Measurements from ENCODE around the gene PGP.
"Not testable (repeated sequence)": the region's sequence is repeated elsewhere in the genome, so short reads cannot be mapped to it uniquely, and the experiment has no call there.

The PGP gene

DNA sequence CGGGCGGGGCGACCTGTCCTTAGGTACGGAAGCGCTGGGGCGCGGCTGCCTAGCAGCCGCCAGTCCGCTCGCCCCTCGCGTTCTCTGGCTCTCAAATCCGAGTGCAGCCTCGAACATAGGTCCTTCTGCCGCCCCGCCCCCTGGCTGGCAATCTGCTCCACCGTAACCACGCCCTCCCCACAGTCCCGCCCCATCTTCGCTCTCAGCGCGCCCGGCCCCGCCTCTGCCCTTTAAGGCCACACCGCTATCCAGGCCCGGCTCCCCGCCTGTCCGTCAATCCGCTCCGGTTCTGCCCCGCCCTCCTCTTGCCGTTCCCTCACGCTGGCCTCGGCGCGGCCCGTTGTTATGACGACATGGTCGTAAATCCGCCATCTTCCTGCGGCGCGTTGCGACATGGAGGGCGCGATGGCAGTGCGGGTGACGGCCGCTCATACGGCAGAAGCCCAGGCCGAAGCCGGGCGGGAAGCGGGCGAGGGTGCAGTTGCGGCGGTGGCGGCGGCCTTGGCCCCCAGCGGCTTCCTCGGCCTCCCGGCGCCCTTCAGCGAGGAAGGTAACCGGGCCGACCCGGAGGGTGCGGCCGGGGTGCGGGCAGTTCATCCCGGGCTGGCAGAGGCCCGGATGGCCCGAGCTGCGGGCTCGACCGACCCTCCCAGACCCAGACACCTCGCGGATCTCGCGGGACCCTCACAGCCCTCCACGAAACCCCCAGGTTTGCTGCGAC lies 8.7 kb upstream of the PGP start, which contains the start of gene E4F1:
Gene E4F1 (plus strand): TSS at position 371 of the 721 bp plus-strand sequence. CDS start 23 bp downstream, at position 394.
- peak; percentile 99 for DNase-seq (ENCODE audit: low spot score)

DNA sequence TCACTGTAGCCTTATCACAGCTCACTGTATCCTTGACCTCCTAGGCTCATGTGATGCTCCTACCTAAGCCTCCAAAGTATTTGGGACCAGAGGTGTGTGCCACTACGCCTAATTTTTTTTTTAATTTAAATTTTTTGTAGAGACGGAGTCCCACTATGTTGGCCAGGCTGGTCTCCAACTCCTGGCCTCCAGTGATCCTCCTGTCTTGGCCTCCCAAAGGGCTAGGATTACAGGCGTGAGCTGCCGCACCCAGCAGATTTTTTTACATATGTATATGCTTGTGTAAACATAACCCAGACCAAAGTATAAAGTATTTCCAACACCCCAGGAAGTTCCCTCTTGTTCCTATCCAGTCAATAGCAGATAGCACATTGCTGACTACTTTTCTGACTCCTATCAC lies 1.7 kb upstream of the PGP start:
- DNase-seq (ENCODE audit: low spot score) = no peak

DNA sequence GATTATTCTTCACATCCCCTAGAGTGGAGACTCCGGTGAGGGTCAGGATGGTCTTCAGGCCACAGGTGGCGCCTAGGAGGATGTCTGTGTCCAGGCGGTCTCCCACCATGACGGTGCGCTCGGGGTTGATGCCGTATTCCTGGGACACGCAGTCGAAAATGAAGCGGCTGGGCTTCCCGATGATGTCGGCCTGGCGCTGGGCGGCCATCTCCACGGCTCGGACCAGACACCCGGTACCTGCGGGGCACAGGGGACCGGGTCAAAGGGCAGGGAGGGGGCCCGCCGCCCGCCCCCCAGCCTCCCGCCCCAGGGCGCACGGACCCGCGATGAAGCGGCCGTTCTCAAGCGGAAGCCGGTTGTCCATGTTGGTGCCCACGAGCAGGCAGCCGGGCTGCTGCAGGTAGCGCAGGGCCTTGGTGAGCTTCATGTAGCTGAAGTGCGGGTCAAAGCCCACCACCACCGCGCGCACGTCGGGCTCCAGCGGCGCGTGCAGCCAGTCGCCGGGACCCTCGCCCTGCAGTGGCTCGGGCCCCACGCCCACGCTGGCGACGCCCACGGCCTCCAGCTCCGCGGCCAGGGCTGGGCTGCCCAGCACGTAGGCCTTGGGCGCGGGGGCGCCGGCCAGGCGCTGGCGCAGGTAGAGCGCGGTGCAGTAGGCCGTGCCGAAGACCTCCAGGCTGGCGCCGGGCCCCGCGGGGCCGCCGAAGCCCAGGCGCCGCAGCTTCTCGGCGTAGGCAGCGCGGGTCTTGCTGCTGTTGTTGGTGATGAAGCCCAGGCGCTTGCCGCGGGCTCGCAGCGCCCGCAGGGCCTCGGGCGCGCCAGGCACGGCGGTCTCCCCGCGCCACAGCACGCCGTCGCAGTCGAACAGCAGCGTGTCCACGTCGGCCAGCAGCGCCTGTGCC lies 572 bp downstream of the PGP start:
- no peak for DNase-seq (ENCODE audit: low spot score)

DNA sequence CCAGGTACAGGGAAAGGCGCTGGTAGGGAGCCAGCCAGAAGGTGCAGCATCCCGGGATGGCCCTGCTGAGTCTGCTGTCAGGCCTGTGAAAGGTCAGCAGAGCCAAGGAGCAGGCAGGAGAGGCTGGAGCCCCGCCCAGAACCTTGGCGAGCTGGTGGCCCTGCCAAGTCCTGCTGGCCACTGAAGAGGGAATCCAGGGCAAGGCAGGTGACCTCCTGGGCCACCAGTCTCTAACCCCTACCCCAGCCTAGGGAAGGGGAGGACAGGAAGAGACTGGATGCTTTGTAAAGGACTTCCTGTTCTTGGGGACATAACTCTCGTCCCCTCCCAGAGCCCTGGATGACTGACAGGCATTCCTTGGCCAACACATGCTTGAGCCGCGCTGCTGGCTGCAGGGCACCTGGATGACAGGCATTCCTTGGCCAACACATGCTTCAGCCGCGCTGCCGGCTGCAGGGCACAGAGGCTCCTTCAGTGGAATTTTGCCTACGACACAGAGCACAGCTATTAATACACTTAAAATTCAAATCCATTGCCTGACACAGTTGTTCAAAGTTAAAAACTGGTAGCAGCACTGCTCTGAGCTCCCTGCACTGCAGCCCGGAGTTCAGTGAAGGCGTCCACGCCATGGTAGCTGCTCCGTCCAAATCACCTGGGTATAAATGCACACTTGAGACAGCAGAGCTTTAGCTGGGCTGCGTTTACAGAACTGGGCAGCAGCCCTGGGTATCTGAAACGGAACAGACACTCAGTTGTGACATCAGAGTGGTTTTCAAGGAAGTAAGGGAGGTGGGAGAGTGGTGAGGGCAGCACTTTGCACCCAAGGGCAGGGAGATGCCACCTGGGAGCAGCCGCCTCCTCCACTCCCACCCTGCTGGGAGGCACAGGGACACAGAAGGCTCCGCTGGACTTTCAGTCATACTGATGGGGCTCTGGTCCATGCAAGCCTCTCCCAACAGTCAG lies 2.0 kb downstream of the PGP start:
- DNase-seq (ENCODE audit: low spot score) = no peak

DNA sequence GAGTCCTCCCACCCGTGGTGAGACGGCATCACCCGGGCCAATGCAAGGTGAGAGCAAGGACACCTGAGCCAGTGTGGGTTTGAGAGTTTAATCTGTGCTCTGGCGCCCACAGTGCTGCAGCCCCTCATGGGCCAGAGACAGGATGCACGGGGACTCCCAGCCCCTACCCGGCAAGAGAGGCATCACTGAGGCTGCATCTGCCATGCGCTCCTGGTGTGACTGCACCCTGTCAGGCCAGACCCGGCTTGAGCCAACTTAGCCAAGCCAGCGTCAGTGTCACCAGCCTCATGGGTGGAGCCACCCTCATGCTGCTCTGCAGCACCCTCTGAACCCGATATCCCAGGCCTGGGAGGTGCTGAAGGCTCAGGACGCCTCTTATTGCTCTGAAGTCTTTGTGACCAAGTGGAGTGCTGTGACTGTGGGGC lies 2.7 kb downstream of the PGP start:
- no peak for DNase-seq (ENCODE audit: low spot score)

DNA sequence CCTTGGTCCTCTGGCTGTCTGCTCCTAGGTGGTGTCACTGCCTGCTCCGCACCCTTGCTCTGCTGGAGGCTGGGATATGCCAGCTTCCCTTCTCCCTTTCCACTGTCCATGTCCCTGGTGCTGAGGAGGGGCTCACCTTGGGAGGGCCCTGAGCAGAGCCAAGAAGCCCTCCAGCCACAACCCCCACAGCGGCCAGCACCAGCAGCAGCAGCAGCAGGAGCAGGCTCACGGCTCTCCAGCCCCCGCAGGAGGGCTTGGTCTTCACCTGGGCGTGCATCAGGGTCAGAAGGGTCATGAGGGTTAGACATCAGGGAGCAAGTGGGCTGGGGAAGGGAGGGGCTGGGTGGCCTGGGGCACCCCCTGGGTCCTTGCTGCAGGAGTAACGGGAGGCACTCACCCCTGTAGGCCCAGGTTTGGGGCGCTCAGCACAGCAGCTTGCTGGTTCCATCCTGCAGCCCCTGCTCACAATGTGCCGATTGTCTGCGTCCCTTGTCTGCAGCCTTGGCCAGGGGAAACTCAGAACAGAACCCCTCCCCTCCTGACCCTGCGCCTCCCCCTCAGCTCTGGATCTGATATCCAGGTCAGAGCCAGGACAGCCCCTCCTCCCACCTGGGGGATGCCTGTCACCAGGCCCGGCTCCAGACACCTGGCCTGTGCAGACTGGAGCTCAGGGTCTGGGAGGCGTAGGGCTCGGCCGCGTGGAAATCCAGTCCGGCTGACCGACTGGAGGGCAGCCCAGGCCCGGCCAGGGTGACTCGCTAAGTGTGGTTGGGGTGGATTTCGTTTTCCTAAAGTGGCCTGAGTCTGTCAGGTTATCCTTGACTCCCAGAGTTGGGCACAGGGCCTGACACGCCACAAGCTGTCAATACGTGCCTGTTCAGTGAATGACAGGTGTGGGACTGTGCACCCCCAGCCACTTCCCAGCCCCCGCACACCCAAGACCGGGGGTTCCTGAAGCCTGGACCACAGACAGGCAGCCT lies 4.0 kb downstream of the PGP start, which contains the start of gene BRICD5:
Gene BRICD5 (minus strand): TSS at position 478 of the 980 bp plus-strand sequence. CDS start 30 bp downstream, at position 448.
- no peak for DNase-seq (ENCODE audit: low spot score)

DNA sequence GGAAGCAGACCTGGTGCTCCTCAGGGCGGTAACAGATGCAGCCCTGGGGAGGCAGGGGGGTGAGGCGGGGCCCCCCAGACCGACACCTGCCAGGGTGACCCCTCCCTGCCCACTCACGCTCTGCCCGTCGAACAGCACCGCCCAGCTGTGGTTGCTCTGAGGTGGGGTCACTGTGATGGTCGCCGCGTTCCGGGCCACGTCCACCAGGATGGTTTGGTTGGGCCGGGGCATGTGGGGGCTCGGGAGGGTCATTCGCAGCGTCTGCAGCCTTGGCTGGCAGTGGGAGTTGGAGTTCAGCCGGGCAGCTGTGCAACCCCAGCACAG lies 4.7 kb downstream of the PGP start:
- no peak for DNase-seq (ENCODE audit: low spot score)

DNA sequence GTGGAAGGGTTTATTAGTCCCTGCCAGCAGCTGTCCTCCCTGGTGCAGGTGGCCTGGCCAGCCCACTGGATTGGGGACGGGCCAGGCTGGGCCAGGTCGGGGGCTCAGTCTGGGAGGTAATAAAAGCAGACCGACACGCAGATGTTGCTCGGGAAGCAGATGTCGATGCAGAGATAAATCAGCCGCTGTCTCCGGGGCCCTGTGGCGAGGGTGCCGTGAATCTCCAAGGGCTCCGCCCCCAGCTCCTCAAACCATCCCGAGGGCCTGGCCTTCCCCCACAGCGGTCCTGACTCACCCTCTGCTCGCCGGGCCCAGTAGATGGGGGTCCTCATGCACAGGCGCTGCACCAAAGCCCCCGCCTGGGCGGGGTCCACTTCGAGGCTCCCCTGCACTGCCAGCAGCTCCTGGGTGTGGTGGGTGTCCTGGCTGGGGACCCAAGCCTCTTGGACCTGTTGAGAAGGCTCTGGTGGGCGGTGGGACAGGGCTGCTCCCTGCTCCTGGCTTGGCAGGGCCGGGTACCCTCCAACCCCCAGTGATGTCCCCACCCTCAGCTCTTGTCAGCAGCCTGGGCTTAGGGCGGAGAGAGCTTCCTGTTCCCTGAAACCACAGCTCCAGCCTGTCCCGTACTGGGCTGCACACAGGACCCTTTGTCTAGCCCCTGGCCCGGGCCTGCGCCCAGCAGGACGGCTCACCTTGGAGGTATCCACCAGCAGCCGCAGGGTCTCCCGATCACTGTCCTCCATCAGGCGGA lies 5.2 kb downstream of the PGP start:
- DNase-seq (ENCODE audit: low spot score) = no peak

DNA sequence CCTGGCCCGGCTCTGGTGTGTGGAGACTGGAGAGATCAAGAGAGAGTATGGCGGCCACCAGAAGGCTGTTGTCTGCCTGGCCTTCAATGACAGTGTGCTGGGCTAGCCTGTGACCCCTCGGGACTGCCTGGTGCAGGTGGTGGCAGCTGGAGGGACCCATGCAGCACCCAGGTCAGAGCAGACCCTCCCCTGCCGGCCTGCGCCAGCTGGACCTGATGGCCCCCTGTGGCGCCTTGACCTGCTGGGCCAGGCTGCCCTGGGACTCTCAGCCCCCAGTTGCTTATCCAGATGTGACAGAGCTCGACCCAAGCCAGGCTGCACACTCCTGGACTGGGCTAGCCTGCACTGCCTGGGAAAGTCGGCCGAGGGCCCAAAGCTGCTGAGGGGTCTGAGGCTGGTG lies 5.9 kb downstream of the PGP start:
- DNase-seq (ENCODE audit: low spot score) = no peak

DNA sequence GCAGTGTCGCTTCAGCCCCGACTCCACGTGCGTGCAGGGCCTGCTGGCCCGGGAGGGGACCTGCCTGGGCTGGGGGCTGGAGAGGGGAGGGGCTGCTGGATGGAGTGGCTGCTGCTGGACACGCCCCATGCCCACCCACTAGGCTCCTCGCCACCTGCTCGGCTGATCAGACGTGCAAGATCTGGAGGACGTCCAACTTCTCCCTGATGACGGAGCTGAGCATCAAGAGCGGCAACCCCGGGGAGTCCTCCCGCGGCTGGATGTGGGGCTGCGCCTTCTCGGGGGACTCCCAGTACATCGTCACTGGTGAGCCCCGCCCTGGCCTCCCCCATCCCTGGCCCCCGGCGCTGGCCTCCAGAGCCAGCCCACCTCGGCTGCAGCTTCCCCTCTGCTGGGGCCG lies 6.3 kb downstream of the PGP start:
- no peak for DNase-seq (ENCODE audit: low spot score)

DNA sequence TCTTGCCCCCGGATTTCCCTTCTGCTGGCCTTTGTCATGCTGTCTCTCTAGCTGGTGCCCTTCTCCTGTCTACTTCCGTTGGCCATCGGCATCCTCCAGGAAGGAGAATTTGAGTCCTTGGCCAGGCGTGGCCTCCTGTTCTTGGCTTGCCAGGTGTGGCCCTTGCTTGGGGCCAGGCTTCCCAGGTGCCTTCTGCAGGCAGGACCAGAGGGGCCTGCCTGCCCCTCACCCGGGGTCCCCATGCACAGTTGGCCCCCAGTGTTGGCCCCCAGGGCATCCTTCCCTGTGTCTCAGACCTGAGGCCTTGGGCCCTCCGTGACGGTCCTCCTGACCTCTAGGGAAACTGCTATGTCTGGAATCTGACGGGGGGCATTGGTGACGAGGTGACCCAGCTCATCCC lies 6.8 kb downstream of the PGP start:
- no peak for DNase-seq (ENCODE audit: low spot score)

DNA sequence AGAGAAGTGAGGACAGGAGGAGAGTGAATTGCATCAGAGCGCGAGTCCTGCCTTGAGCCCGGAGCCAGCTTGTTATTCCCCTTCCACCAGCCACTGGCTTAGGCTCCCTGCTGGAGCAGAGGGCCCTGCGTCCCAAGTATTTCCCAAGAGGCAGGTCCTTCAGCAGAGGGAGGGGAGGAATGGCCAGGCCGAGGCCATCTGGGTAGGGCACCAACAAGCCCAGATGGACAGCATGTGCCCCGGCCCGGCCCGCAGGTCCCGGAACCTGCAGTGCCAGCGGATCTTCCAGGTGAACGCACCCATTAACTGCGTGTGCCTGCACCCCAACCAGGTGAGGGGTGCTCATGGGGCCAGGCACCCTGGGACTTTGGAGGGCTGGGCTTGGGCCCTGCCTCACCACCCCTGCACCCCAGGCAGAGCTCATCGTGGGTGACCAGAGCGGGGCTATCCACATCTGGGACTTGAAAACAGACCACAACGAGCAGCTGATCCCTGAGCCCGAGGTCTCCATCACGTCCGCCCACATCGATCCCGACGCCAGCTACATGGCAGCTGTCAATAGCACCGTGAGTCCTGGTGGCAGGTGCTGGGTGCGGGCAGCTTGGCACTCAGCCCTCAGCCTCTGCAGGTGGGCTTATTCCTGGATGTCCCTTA lies 7.7 kb downstream of the PGP start:
- no peak for DNase-seq (ENCODE audit: low spot score)

DNA sequence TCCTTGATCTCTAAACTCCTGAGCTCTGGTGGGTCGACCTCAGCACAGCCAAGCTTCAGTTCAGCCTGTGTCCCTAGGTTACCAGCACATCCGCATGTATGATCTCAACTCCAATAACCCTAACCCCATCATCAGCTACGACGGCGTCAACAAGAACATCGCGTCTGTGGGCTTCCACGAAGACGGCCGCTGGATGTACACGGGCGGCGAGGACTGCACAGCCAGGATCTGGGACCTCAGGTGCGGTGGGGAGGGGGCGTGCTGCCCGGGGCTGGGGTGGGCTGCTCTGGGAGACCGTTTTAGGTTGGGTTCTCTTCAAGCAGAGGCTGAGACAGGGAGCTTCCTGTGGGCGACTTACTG lies 8.2 kb downstream of the PGP start:
- no peak for DNase-seq (ENCODE audit: low spot score)

DNA sequence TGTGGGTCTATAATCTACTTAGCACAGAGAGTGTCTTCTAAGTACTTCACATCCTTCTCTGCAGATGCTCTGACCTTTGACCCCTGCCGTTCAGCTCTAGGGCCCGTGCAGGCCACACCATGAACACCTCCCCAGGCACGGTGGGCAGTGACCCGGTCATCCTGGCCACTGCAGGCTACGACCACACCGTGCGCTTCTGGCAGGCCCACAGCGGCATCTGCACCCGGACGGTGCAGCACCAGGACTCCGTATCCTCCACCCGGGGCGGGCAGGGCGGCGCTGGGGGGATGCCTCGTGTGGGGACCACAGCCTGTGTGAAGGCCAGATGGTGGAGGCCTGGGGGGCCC lies 8.7 kb downstream of the PGP start:
- DNase-seq (ENCODE audit: low spot score) = no peak

DNA sequence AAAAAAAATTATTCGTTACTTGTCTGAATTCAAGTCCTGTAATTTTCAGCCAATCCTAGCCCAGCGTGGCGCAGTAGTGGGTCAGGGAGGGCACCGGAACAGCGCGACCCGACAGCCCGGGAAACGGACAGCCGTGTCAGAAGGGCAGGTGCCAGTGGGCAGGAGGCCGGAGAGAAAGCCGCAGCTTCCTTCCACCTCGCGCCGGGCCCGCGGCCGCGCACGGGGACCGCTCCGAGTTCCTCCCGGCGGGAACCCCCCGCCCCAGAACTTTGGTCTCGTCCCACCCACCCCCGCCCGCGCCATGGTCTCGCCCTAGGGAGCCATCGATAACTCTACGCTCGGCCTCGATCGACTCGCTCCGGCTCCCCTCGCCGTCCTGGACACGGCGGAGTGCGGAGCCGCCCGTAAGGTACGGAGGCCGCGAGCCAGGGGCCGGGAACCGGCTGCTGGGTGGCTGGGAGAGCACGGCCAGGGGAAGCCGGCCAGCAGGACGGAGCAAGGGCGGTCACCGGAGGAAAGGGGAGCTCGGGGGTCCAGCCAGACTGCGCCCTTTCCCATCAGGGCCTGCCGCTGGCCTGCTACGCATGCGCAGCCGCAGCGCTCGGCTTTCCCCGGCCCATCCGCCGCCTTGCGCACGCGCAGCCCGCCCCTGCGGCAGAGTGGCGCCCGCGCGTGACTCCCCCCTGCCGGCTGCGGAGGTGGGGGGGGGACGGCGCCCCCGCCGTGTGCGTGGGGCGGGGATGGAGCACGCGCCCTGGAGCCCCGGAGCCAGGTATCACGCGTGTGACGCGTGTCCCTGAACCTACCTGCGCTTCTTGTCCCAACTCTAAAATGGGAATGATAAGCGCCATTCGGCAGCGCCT lies 9.3 kb downstream of the PGP start, which contains the start of gene MLST8:
Gene MLST8 (plus strand): TSS at position 351 of the 863 bp plus-strand sequence. CDS start 632 bp downstream, outside the sequence.
- DNase-seq (ENCODE audit: low spot score) = peak; percentile 100

DNA sequence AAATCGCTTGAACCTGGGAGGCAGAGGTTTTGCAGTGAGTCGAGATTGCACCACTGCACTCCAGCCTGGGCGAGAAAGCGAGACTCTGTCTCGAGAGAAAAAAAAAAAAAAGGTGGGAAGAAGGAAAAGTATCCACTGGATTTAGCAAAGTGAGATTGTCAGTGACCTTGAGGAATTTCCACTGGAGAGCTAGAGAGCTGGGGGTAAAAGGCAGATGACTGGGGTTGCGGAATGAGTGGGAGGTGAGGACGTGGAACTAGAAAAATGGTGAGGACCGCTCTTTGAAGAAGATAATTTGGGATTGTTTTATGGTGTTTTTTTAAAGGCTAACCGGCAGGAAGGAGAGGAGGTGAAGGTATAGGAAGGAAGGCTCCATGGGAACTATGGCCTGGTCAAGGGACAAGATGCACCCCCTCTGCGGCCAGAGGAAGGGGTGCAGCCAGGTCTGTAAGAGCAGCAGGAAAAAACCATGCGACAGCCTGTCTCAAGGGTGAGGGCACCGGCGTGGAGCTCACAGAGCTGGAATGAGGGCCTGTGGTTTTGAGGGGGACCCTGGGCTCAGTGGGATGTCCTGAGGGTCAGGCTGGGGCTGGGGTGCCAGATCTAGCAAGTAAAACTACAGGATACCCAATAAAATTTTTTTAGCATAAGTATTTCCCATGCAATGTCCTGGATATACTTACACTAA lies 10.1 kb downstream of the PGP start:
- no peak for DNase-seq (ENCODE audit: low spot score)

DNA sequence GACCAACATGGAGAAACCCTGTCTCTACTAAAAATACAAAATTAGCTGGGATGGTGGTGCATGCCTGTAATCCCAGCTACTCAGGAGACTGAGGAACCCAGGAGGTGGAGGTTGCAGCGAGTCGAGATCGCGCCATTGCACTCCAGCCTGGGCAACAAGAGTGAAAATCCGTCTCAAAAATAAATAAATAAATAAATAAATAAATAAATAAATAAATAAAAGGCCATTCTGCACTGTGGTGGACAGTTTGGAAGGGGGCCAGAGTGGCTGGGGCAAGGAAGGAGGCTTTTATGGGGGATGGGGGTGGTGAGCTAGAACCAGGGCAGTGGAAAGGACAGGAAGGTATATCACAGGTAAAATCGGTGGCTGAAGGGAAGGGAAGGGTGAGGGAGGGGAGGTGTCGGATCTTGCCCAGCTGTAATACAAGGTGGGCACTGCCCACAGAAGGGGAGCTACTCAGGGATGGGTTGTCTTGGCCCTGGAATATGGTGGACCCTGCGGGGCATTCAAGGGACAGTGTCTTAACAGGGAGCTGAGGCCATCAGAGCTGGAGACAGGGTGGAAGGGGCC lies 11.4 kb downstream of the PGP start:
- not testable (repeated sequence) for DNase-seq (ENCODE audit: low spot score)

DNA sequence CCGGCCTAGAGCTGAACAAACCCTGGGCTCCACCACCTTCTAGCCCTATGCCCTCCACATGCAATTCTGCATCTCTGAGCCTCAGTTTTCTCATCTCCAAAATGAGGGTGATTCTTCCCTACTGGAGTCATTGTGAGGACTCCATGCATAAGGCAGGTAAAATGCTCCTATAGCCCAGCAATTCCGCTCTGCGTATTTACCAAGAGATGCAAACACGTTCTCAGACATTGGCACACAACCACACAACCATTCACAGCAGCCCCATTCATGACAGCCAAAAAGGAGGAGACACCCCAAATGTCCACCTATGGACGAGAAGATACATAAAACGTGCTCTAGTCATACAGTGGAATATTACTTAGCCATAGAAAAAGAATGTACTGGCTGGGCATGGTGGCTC lies 14.3 kb downstream of the PGP start:
- DNase-seq (ENCODE audit: low spot score) = no peak
